Midbrain (tissue), 1 donor: ENCODE measurements around the gene OR7E24.
"Not testable (repeated sequence)": the region's sequence is repeated elsewhere in the genome, so short reads cannot be mapped to it uniquely, and the experiment has no call there.

ENCODE experiments used
- DNase-seq: peaks from one replicate; lab custom pipeline; 2025; lab: John Stamatoyannopoulos, UW

The OR7E24 gene

GRCh38 chr19:9250630-9251029, at the start of gene OR7E24:
OR7E24 (plus strand) TSS chr19:9250930; CDS start chr19:9251044, 114 bp downstream.
- no peak for DNase-seq

GRCh38 chr19:9205501-9206113, 45.1 kb upstream of the OR7E24 start:
- peak; percentile 44 for DNase-seq

GRCh38 chr19:9219489-9219888, 31.2 kb upstream of the OR7E24 start, which contains the start of gene OR7D4:
OR7D4 (minus strand) TSS chr19:9219589; CDS start chr19:9214837, 4,752 bp downstream.
- no peak for DNase-seq

- DNase-seq, result no peak
Measured at GRCh38 chr19:9251236-9251635, 506 bp downstream of the OR7E24 start.

GRCh38 chr19:9283485-9283884, 32.8 kb downstream of the OR7E24 start:
- DNase-seq, result not testable (repeated sequence)

- no peak for DNase-seq
Measured at GRCh38 chr19:9289231-9289884, 38.6 kb downstream of the OR7E24 start.

- DNase-seq, result no peak
Measured at GRCh38 chr19:9295411-9295849, 44.7 kb downstream of the OR7E24 start.

- no peak for DNase-seq
Measured at GRCh38 chr19:9296336-9296735, 45.6 kb downstream of the OR7E24 start.
